Measurements from ENCODE around the gene DAPK2. TPM values are rescaled to one million over a fixed set of nuclear protein-coding genes. Genes with fewer than 3 reads are reported as not detected.

Gene DAPK2
- total RNA-seq, 1 donor from 2014 or later = 39.0 TPM

GRCh38 chr15:63943829-63944680 is 102.2 kb downstream of the DAPK2 start:
- H3K4me1 ChIP-seq = peaks cover 43% of the 10 kb centered on the region
- no peak overlapping the region for H3K27ac ChIP-seq (replicated peaks)
- intact Hi-C loops (cut with micrococcal nuclease) = loop anchor here (10.0 kb wide), 1 partner anchor 101 kb away; the partner anchor contains the start of gene DAPK2
- no peak overlapping the region for H3K4me3 ChIP-seq
- no peaks in the 10 kb centered on the region for H3K36me3 ChIP-seq
- DNase-seq = no peak
- no peaks in the 10 kb centered on the region for H3K27me3 ChIP-seq (ENCODE audit: low read depth)
- TF ChIP-seq, protein P1, sequence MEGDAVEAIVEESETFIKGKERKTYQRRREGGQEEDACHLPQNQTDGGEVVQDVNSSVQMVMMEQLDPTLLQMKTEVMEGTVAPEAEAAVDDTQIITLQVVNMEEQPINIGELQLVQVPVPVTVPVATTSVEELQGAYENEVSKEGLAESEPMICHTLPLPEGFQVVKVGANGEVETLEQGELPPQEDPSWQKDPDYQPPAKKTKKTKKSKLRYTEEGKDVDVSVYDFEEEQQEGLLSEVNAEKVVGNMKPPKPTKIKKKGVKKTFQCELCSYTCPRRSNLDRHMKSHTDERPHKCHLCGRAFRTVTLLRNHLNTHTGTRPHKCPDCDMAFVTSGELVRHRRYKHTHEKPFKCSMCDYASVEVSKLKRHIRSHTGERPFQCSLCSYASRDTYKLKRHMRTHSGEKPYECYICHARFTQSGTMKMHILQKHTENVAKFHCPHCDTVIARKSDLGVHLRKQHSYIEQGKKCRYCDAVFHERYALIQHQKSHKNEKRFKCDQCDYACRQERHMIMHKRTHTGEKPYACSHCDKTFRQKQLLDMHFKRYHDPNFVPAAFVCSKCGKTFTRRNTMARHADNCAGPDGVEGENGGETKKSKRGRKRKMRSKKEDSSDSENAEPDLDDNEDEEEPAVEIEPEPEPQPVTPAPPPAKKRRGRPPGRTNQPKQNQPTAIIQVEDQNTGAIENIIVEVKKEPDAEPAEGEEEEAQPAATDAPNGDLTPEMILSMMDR (IDR thresholded peaks at IDR 0.05; ENCODE audit: borderline replicate concordance) = no peak
- H3K9me3 ChIP-seq (replicated peaks) = no peaks in the 10 kb centered on the region

GRCh38 chr15:63942486-63943365 is 103.6 kb downstream of the DAPK2 start:
- TF ChIP-seq, protein P1 (IDR thresholded peaks at IDR 0.05; ENCODE audit: borderline replicate concordance) = no peak
- Histone ChIP-seq H3K4me3 (no peak overlapping the region), H3K9me3 (replicated peaks) (no peaks in the 10 kb centered on the region), H3K27me3 (ENCODE audit: low read depth) (no peaks in the 10 kb centered on the region), H3K4me1 (peaks cover 55% of the 10 kb centered on the region), H3K27ac (replicated peaks) (peak overlapping the region; percentile 82), H3K36me3 (no peaks in the 10 kb centered on the region)
- intact Hi-C loops (cut with micrococcal nuclease) = loop anchor here (10.0 kb wide), 1 partner anchor 102 kb away; the partner anchor contains the start of gene DAPK2
- no peak for DNase-seq

DNA sequence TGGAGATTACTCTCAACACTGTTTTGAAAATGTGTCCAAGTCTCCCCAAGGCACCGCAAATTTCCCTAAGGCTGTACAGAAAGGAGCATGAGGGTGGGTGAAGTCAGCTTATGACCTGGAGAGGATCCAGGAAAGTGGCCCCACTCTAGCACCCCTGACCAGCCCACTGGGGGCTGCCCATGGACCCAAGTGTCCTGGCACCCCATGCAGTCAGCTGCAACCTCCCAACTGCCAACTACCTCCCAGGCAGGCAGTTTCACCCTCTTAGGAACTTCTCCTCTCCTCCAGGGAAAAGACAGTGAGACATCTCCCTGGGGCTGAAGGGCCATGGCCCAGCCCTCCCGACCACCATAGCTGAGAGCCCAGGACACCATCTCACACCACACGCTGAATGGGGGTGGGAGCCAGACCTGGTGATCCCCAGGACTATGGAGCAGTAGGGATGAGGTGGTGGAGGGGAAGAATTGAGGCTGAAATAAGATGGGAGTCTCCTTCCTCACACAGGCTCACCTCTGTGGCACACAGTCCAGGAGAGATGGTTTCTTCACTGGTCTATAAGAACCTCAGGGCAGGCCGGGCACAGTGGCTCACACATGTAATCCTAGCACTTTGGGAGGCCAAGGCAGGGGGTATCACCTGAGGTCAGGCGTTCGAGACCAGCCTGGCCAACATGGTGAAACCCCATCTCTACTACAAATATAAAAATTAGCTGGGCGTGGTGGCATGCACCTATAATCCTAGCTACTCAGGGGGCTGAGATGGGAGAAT is 104.4 kb downstream of the DAPK2 start:
- Histone ChIP-seq H3K4me1 (peaks cover 55% of the 10 kb centered on the region), H3K27ac (replicated peaks) (peak overlapping the region; percentile 82), H3K36me3 (no peaks in the 10 kb centered on the region), H3K9me3 (replicated peaks) (no peaks in the 10 kb centered on the region), H3K27me3 (ENCODE audit: low read depth) (no peaks in the 10 kb centered on the region), H3K4me3 (no peak overlapping the region)
- TF ChIP-seq, protein P1 (IDR thresholded peaks at IDR 0.05; ENCODE audit: borderline replicate concordance) = no peak
- no peak for DNase-seq
- intact Hi-C loops (cut with micrococcal nuclease) = loop anchor here (10.0 kb wide), 1 partner anchor 103 kb away; the partner anchor contains the start of gene DAPK2

GRCh38 chr15:63940966-63941620 is 105.2 kb downstream of the DAPK2 start:
- Histone ChIP-seq H3K27ac (replicated peaks) (peak overlapping the region; percentile 82), H3K36me3 (no peaks in the 10 kb centered on the region), H3K27me3 (ENCODE audit: low read depth) (no peaks in the 10 kb centered on the region), H3K4me3 (no peak overlapping the region), H3K4me1 (peaks cover 55% of the 10 kb centered on the region), H3K9me3 (replicated peaks) (no peaks in the 10 kb centered on the region)
- intact Hi-C loops (cut with micrococcal nuclease) = loop anchor here (10.0 kb wide), 1 partner anchor 104 kb away; the partner anchor contains the start of gene DAPK2
- TF ChIP-seq, protein P1 (IDR thresholded peaks at IDR 0.05; ENCODE audit: borderline replicate concordance) = no peak
- no peak for DNase-seq
